ENCODE data around the gene DLGAP1.

DNA sequence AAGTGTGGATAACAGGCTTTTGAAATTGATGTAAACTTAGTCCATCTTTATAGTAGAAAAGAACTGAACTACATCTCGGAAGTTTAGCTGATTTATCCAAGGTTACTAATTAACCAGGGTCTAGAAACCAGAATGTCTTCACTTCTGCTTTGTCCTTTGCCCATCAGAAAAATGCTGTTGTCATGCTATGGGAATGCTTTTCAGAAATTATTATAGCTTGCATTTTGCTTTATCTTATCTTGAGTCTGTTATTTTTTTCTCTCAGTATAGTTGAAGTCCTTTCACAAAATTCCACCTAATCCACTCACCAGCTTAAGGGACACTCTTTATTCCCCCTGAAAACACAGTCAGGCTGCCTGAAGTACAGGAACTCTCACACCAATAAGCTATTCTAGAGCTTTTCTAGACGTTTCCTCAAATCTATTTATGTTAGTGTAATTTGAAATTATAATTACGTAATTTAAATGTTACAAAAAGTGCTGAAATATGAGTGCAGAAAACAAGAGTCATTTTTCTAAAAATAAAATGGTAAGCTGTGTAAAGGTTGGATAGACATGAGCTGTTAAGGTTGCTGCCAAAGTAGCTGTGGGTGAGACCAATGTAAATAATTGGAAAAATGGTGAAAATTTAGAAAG, 548.9 kb downstream of the DLGAP1 start:
- no peak for TF ChIP-seq EP300 (IDR thresholded peaks at IDR 0.05; ENCODE audit: low read depth in 2 of 2, low read length in 2 of 2)
- TF ChIP-seq EP300 (CRISPR knock-in tag; IDR thresholded peaks at IDR 0.05; ENCODE audit: borderline replicate concordance) = no peak
- TF ChIP-seq, protein P1, sequence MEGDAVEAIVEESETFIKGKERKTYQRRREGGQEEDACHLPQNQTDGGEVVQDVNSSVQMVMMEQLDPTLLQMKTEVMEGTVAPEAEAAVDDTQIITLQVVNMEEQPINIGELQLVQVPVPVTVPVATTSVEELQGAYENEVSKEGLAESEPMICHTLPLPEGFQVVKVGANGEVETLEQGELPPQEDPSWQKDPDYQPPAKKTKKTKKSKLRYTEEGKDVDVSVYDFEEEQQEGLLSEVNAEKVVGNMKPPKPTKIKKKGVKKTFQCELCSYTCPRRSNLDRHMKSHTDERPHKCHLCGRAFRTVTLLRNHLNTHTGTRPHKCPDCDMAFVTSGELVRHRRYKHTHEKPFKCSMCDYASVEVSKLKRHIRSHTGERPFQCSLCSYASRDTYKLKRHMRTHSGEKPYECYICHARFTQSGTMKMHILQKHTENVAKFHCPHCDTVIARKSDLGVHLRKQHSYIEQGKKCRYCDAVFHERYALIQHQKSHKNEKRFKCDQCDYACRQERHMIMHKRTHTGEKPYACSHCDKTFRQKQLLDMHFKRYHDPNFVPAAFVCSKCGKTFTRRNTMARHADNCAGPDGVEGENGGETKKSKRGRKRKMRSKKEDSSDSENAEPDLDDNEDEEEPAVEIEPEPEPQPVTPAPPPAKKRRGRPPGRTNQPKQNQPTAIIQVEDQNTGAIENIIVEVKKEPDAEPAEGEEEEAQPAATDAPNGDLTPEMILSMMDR (CRISPR knock-in tag; IDR thresholded peaks at IDR 0.05) = no peak
- no peak for TF ChIP-seq RORA (CRISPR knock-in tag; IDR thresholded peaks at IDR 0.05)
- TF ChIP-seq, protein P2, sequence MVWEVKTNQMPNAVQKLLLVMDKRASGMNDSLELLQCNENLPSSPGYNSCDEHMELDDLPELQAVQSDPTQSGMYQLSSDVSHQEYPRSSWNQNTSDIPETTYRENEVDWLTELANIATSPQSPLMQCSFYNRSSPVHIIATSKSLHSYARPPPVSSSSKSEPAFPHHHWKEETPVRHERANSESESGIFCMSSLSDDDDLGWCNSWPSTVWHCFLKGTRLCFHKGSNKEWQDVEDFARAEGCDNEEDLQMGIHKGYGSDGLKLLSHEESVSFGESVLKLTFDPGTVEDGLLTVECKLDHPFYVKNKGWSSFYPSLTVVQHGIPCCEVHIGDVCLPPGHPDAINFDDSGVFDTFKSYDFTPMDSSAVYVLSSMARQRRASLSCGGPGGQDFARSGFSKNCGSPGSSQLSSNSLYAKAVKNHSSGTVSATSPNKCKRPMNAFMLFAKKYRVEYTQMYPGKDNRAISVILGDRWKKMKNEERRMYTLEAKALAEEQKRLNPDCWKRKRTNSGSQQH (CRISPR knock-in tag; IDR thresholded peaks at IDR 0.05; ENCODE audit: low read depth) = no peak
- TF ChIP-seq, protein P3, sequence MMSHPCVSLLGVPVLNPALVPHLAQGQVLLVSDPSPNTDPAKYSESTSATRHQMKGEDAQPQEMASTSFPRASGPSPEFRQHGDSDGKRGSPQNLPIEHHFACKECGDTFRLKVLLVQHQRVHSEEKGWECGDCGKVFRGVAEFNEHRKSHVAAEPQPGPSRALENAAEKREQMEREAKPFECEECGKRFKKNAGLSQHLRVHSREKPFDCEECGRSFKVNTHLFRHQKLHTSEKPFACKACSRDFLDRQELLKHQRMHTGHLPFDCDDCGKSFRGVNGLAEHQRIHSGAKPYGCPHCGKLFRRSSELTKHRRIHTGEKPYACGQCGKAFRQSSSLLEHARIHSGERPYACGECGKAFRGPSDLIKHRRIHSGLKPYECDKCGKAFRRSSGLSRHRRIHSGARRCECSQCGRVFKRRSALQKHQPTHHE (CRISPR knock-in tag; IDR thresholded peaks at IDR 0.05; ENCODE audit: borderline replicate concordance) = no peak
- TF ChIP-seq, protein P4, sequence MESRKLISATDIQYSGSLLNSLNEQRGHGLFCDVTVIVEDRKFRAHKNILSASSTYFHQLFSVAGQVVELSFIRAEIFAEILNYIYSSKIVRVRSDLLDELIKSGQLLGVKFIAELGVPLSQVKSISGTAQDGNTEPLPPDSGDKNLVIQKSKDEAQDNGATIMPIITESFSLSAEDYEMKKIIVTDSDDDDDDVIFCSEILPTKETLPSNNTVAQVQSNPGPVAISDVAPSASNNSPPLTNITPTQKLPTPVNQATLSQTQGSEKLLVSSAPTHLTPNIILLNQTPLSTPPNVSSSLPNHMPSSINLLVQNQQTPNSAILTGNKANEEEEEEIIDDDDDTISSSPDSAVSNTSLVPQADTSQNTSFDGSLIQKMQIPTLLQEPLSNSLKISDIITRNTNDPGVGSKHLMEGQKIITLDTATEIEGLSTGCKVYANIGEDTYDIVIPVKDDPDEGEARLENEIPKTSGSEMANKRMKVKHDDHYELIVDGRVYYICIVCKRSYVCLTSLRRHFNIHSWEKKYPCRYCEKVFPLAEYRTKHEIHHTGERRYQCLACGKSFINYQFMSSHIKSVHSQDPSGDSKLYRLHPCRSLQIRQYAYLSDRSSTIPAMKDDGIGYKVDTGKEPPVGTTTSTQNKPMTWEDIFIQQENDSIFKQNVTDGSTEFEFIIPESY (CRISPR knock-in tag; IDR thresholded peaks at IDR 0.05) = no peak
- TF ChIP-seq ZNF570 (CRISPR knock-in tag; IDR thresholded peaks at IDR 0.05; ENCODE audit: borderline replicate concordance) = no peak
- TF ChIP-seq SP1 (IDR thresholded peaks at IDR 0.05) = no peak
- TF ChIP-seq SP1 (CRISPR knock-in tag; IDR thresholded peaks at IDR 0.05) = no peak
- TF ChIP-seq EZH2 (conservative IDR thresholded peaks at IDR 0.05; ENCODE audit: low read depth, low read length) = no peak
- TF ChIP-seq, protein P5, sequence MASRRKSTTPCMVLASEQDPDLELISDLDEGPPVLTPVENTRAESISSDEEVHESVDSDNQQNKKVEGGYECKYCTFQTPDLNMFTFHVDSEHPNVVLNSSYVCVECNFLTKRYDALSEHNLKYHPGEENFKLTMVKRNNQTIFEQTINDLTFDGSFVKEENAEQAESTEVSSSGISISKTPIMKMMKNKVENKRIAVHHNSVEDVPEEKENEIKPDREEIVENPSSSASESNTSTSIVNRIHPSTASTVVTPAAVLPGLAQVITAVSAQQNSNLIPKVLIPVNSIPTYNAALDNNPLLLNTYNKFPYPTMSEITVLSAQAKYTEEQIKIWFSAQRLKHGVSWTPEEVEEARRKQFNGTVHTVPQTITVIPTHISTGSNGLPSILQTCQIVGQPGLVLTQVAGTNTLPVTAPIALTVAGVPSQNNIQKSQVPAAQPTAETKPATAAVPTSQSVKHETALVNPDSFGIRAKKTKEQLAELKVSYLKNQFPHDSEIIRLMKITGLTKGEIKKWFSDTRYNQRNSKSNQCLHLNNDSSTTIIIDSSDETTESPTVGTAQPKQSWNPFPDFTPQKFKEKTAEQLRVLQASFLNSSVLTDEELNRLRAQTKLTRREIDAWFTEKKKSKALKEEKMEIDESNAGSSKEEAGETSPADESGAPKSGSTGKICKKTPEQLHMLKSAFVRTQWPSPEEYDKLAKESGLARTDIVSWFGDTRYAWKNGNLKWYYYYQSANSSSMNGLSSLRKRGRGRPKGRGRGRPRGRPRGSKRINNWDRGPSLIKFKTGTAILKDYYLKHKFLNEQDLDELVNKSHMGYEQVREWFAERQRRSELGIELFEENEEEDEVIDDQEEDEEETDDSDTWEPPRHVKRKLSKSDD (CRISPR knock-in tag; IDR thresholded peaks at IDR 0.05; ENCODE audit: low read depth) = no peak
- TF ChIP-seq TAF15 (IDR thresholded peaks at IDR 0.05; ENCODE audit: low read depth, low read length, poor library complexity, severe bottlenecking) = no peak
- TF ChIP-seq, protein P6, sequence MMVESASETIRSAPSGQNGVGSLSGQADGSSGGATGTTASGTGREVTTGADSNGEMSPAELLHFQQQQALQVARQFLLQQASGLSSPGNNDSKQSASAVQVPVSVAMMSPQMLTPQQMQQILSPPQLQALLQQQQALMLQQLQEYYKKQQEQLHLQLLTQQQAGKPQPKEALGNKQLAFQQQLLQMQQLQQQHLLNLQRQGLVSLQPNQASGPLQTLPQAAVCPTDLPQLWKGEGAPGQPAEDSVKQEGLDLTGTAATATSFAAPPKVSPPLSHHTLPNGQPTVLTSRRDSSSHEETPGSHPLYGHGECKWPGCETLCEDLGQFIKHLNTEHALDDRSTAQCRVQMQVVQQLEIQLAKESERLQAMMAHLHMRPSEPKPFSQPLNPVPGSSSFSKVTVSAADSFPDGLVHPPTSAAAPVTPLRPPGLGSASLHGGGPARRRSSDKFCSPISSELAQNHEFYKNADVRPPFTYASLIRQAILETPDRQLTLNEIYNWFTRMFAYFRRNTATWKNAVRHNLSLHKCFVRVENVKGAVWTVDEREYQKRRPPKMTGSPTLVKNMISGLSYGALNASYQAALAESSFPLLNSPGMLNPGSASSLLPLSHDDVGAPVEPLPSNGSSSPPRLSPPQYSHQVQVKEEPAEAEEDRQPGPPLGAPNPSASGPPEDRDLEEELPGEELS (CRISPR knock-in tag; IDR thresholded peaks at IDR 0.05) = no peak
- no peak for TF ChIP-seq GLI4 (CRISPR knock-in tag; IDR thresholded peaks at IDR 0.05; ENCODE audit: borderline replicate concordance)
- no peak for TF ChIP-seq POLR2AphosphoS5 (IDR thresholded peaks at IDR 0.05; ENCODE audit: low read depth, low read length)

All from HepG2 (cell line).